Left renal pelvis (tissue), 4 donors: ENCODE measurements around the gene ANTXR2. TPM values are rescaled to one million over a fixed set of nuclear protein-coding genes. Genes with fewer than 3 reads are reported as not detected.
"Not testable (repeated sequence)": the region's sequence is repeated elsewhere in the genome, so short reads cannot be mapped to it uniquely, and the experiment has no call there.

Source experiments
- DNase-seq, 4 donors: peaks; one replicate each; pipeline ENCODE4 v3.0.0-alpha.2; 2013; ENCODE audit warnings: low read depth in 4 of 4, low spot score in 3 of 4
- polyA plus RNA-seq, 4 donors: library from polyadenylated mRNA; unstranded; fragments of 120-200 nt; gene quantifications; one replicate each; pipeline ENCODE4 v1.2.1, GENCODE V29; 2013; ENCODE audit not compliant: insufficient read length in 4 of 4

The ANTXR2 gene
- polyA plus RNA-seq, 4 donors, result 55.2 to 86.9 (median 77.1) TPM

DNA sequence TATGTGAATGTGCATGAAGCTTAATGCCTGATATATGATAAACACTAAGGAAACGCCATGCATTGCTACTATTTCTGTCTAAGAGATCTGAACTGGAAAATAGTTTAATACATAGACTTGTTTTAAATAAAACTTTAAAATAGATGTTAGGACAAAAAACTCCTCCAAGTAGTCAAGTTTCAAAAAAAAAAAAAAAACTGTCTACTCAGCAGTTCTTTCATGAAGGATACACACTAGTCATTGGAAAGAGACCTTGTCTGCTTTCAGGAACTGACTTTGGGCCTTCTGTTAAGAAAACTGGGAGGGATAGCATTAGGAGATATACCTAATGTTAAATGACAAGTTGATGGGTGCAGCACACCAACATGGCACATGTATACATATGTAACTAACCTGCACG is 138.4 kb downstream of the ANTXR2 start:
- DNase-seq, result no peak

- no peak for DNase-seq
These were observed 145.1 kb downstream of the ANTXR2 start for GRCh38 chr4:79927931-79928330.

- DNase-seq, result no peak
These were observed 149.7 kb downstream of the ANTXR2 start for GRCh38 chr4:79923281-79923680.

- DNase-seq, result no peak
These were observed 151.0 kb downstream of the ANTXR2 start for GRCh38 chr4:79922011-79922410.

DNA sequence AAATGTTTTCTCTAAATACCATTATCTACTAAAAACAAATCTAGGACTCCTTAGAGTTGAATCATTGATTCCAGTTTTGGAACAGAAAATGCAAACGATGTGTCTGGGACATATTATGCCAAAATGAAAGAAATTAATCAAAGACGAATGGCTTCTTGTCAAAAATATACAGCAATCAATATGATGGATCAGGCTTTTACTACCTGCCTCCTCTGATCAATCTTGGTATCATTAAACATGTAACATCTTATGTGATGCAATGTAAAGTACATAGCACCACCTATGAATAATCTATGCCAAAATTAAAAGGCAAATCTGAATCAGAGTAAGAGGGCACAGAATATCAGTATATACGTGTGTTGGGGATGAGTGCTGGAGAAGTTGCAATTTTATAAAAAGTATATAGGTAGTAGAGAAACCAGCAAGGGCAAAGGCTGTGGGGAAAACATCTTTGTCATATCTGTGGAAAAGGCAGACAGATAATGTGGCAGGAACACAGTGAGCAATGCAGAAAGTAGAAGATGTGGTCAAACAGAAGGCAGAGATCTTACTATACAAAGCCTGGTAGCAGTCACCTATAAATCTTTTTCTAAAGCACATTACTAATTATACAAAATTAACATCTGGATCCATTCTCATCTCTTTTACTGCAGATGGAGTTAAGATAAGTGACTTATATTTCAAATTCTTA is 152.7 kb downstream of the ANTXR2 start:
- DNase-seq, result no peak

DNA sequence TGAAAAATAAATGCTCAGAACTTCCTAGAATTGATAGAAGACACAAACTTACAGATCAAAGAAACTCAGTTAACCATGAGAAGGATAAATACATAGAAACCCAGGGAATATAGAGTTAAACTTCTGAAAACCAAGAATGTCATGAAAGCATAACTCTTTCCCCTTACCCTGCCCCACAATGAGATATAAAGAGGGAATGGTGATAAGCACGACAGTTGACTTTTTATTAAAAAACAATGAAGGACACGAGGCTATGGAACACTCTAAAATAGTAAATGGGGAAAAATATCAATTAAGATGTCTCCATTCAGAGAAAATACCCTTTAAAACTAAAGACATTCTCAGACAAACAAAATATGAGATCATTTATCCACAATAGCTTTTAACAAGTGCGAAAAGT is 154.7 kb downstream of the ANTXR2 start:
- no peak for DNase-seq

GRCh38 chr4:79917246-79917645 is 155.8 kb downstream of the ANTXR2 start:
- DNase-seq, result no peak

DNA sequence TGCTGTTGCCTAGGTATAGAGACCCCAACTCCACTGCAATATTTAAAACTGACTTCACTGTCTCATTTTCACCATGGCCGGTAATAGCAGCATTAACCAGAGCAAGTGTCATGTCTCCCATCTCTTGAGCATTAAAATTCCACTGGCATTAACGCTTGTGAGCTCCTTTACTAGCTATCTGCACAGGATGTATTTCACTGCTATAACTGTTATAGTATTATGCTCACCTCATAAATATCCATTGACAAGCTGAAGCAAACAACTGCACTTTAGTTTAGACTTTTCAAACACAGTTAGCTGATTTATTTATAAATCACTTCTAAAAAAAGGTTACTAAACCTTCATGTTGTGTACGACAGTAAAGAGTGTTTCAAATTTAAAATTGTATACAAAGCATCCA is 157.8 kb downstream of the ANTXR2 start:
- DNase-seq, result no peak

DNA sequence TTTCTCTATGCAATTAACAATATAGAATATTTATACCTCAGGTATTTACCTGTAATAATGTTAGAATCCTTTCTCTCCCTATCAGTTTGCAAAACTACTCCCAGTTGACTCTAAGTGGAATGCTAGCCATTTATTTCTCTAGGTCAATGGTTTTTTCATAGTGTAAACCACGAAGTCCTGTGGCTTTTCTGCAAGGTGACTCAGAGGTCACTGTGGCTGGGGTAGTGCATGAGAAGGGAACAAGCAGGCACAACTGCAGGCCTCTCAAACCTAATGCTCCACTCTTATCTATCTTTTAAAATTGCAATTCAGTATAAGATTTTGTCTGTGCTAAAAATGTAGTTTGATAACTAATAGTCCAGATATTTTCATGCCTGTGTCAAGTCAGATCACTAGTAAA is 159.4 kb downstream of the ANTXR2 start:
- DNase-seq, result no peak

DNA sequence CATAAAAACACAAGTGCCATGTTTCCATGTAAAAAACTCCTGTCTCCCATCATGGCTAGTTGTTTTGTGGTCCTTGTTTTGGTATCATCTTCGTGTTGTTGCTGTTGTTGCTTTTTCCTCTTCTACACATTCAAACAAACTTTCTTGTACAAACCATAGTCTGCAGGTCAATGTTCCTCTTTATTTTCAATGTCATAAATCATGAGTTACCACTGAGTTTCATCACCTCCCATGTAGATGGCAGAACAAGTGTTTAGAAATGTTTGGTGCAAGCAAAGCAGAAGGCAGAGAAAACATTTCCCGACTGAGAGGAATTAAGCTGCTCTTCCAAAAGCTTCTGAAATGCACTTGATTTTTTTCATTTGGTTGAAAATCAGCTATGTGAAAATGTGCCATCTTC is 166.0 kb downstream of the ANTXR2 start:
- DNase-seq, result no peak

- no peak for DNase-seq
These were observed 166.7 kb downstream of the ANTXR2 start for GRCh38 chr4:79906303-79906702.

GRCh38 chr4:79905212-79905611 is 167.8 kb downstream of the ANTXR2 start:
- no peak for DNase-seq

DNA sequence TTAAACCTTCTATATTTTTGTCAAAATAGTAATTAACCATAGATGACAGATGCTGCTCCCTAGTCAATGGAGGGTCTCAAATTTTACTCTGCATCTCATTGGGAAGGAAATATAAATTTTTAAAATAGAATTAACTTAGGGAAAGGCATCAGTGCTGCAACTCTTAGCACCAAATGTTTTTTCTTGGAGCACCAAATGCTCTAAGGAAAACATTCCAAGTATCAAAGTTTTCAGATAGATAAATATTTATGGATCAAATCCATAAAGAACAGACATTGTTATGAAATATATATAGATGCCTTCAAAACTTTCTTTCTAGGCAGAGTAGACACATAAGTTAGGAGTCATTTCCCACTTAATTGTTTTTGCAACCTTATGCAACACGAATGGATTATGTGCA is 168.7 kb downstream of the ANTXR2 start:
- no peak for DNase-seq

GRCh38 chr4:79900182-79900581 is 172.8 kb downstream of the ANTXR2 start:
- DNase-seq, result no peak

DNA sequence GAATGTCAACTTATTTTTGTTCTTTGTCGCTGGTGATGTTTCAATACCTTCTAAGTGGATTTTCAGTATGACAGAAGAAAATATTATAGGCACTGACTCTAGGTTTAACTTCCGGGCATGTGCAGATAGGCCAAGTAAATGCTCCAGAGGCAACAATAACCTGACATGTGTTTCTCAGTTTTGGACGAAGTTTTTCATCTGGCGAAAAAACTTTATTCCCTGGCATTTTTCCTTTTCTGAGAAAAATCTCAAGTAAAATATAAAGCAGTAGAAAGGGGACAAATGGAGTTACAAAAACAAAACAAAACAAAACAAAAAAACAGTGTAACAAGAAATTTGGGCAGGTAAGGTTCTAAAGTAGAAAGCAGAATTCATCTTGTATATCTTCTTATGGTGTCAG is 173.5 kb downstream of the ANTXR2 start:
- DNase-seq, result no peak

- DNase-seq, result no peak
These were observed 175.0 kb downstream of the ANTXR2 start for GRCh38 chr4:79898055-79898454.

DNA sequence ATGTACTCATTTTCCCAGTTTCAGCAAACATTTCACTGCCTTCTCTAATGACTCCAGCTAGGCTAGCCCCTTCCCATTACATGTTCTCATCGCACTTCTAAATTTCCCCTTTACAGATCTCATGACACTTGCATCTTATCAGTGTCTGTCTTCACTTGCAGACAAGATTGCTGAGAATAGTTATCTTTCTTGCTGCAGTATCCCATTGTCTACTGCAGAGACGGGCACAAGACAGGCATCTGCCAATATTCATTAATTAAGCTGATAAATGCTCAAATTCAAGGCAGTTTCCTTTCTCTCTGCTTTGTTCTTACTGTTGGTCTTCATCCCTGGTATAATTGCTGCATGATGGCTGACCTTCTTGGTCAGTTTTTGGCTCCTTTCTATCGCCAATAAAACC is 175.9 kb downstream of the ANTXR2 start:
- DNase-seq, result no peak

DNA sequence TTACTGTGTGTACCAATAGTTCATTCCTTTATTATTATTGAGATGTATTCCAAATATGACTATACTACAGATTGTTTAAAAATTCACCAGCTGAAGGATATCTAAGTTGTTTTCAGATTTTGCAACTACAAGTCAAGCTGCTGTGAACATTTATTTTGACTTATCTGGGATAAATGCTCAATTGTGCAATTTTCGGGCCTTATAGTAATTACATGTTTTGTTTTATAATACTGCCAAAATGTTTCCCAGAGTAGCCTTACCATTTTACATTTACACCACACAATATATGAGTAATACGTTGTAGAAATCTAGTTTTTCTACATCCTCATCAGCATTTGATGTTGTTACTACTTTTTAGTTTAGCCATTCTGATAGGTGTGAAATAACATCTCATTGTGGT is 179.6 kb downstream of the ANTXR2 start:
- DNase-seq, result no peak

DNA sequence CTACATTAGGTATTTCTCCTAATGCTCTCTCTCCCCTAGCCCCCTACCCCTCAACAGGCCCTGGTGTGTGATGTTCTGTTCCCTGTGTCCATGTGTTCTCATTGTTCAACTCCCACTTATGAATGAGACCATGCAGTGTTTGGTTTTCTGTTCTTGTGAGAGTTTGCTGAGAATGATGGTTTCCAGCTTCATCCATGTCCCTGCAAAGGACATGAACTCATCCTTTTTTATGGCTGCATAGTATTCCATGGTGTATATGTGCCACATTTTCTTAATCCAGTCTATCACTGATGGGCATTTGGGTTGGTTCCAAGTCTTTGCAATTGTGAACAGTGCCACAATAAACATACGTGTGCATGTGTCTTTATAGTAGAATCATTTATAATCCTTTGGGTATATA is 184.0 kb downstream of the ANTXR2 start:
- DNase-seq, result not testable (repeated sequence)

DNA sequence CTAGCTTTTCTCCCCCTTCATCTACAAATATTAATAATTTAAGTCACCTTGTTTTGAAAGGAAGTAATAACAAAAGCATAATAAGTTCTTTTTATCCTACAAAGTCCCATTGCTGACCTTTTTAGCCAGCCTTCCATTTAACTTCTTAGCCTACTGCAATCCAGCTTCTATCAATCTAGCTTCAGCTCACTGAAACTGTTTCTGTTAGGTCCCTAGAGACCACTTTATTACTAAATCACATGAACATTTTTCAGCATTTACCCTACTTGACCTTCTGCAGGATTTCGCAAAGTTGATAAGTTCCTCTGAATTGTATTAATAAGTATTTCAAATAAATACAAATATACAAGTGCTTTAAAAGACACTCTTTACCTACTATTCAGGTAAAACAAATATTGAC is 186.5 kb downstream of the ANTXR2 start:
- DNase-seq, result no peak

- no peak for DNase-seq
These were observed 187.0 kb downstream of the ANTXR2 start for GRCh38 chr4:79886021-79886420.

DNA sequence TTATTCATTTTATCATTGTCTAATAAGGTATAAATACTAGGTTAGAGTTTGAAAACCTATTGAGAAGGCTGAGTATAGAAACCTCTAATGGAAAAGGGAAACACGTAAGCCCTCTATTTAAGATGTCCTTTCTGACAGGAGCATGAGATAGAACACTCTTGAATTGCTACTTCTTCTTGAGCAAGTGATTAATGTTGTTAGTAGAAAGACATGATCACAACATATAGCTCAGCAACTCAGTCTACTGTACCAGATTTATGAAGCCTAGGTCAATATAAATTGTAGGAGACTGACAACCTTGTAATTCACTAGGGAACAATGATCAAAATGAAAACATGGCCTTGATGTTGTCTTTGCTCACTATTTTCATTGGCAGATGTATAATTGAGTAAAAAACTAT is 189.7 kb downstream of the ANTXR2 start:
- no peak for DNase-seq

DNA sequence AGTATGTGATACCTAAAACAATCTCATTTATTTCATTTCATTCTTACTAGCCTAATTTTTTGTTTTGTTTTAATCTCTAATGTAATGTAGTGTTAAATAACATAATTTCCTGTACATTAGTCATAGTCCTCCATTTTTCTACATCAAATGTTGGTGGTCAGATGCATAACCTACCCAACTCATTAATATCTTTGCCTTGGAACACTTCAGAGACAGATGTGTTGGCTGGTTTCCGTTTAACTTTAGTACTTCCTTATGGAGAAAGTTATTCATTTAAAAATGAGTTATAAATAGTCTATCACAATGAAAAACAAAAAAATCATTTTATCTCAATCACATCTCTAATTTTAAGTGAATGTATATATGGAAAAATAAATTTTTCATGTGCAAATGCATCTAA is 190.2 kb downstream of the ANTXR2 start:
- DNase-seq, result no peak
